Measurements from ENCODE around the gene SDR39U1. TPM values are rescaled to one million over a fixed set of nuclear protein-coding genes. Genes with fewer than 3 reads are reported as not detected.
A peak's percentile ranks its signal among the peaks of the same experiment; 100 is the strongest.

Gene SDR39U1
- total RNA-seq, 6 experiments from 2014 or later: 24.9 to 32.8 (median 28.3) TPM

GRCh38 chr14:24437020-24437735 lies 5.4 kb downstream of the SDR39U1 start:
- Histone ChIP-seq H3K9me3 (no peaks in the 10 kb centered on the region), H3K36me3 (peaks cover 0 to 71% (median 24%) of the 10 kb centered on the region in 4 donors), H3K4me3 (no peak overlapping the region), H3K27ac (peak overlapping the region in 2 of 3 donors; percentile 16 to 42), H3K4me1 (peaks cover 0 to 11% (median 4%) of the 10 kb centered on the region in 4 donors), H3K27me3 (no peaks in the 10 kb centered on the region)
- DNase-seq (no peak), ATAC-seq (peak in 1 of 4 donors; percentile 14)
- 38% methylated on average over 6 of the region's 12 CpGs for WGBS (ENCODE audit: insufficient coverage, low coverage, low lambda C conversion rate, missing lambda C conversion rate)
- intact Hi-C loops (cut with DNase I): loop anchor here in 1 of 2 donors (5.0 kb wide), 1 partner anchor 105 kb away; no protein-coding TSS in a partner anchor
- TF ChIP-seq, protein P1, sequence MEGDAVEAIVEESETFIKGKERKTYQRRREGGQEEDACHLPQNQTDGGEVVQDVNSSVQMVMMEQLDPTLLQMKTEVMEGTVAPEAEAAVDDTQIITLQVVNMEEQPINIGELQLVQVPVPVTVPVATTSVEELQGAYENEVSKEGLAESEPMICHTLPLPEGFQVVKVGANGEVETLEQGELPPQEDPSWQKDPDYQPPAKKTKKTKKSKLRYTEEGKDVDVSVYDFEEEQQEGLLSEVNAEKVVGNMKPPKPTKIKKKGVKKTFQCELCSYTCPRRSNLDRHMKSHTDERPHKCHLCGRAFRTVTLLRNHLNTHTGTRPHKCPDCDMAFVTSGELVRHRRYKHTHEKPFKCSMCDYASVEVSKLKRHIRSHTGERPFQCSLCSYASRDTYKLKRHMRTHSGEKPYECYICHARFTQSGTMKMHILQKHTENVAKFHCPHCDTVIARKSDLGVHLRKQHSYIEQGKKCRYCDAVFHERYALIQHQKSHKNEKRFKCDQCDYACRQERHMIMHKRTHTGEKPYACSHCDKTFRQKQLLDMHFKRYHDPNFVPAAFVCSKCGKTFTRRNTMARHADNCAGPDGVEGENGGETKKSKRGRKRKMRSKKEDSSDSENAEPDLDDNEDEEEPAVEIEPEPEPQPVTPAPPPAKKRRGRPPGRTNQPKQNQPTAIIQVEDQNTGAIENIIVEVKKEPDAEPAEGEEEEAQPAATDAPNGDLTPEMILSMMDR (IDR thresholded peaks at IDR 0.05): no peak
- TF ChIP-seq POLR2A (IDR thresholded peaks at IDR 0.05): no peak

DNA sequence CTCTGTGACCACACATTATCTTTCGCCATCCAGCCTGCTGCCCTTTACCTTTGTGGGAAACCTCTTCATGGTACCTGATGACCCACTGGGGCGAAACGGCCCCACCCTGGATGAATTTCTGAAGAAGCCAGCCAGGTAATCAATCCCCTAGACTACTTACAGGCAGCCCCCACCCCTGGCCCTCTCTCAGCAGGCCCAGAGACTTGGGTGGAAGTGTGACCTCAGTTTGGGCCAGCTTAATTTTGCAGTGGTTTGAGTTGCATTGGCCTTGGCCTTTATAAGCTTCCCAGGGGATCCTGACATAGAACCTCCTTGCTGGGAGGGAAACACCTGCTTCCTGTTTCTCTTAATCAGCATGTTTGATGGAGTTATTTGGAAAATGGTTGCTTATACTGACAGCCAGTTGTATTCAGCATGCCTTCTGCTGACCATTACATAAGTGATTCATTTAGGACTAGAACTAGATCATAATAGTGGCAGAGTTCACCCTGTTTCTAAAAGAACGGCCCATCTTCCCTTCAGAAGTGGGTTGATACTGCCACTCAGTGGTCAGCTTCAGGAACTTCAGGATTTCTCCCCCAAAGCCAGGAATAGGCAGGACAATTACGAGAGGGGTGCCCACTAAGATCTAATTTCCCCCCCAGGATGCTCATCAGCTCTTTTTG lies 6.1 kb downstream of the SDR39U1 start:
- Histone ChIP-seq H3K4me3 (no peak overlapping the region), H3K9me3 (no peaks in the 10 kb centered on the region), H3K36me3 (peaks cover 0 to 73% (median 24%) of the 10 kb centered on the region in 4 donors), H3K27ac (peak overlapping the region; percentile 4 to 42 (median 16)), H3K4me1 (peaks cover 0 to 13% (median 6%) of the 10 kb centered on the region in 4 donors), H3K27me3 (no peaks in the 10 kb centered on the region)
- DNase-seq (no peak), ATAC-seq (peak; percentile 70 to 80 (median 75))
- intact Hi-C loops (cut with DNase I): loop anchor here in 1 of 2 donors (5.0 kb wide), 1 partner anchor 104 kb away; no protein-coding TSS in a partner anchor
- no peak for TF ChIP-seq POLR2A (IDR thresholded peaks at IDR 0.05)
- TF ChIP-seq, protein P1 (IDR thresholded peaks at IDR 0.05): peak; percentile 70 to 90 (median 78)
- 4% methylated on average over 2 of the region's 5 CpGs for WGBS (ENCODE audit: insufficient coverage, low coverage, low lambda C conversion rate, missing lambda C conversion rate)

- TF ChIP-seq, protein P1 (IDR thresholded peaks at IDR 0.05): no peak
- TF ChIP-seq POLR2A (IDR thresholded peaks at IDR 0.05): no peak
- no peak overlapping the region for H3K4me3 ChIP-seq
- intact Hi-C loops (cut with DNase I): loop anchor here in 1 of 2 donors (5.0 kb wide), 1 partner anchor 104 kb away; no protein-coding TSS in a partner anchor
- peaks cover 0 to 18% (median 5%) of the 10 kb centered on the region in 4 donors for H3K4me1 ChIP-seq
- ATAC-seq (no peak), DNase-seq (no peak)
- 25% methylated on average over 4 of the region's 6 CpGs for WGBS (ENCODE audit: insufficient coverage, low coverage, low lambda C conversion rate, missing lambda C conversion rate)
- peak overlapping the region in 1 of 3 donors; percentile 4 for H3K27ac ChIP-seq
- no peaks in the 10 kb centered on the region for H3K9me3 ChIP-seq
- peaks cover 0 to 73% (median 24%) of the 10 kb centered on the region in 4 donors for H3K36me3 ChIP-seq
- no peaks in the 10 kb centered on the region for H3K27me3 ChIP-seq
These were observed 6.6 kb downstream of the SDR39U1 start for GRCh38 chr14:24435998-24436354.

DNA sequence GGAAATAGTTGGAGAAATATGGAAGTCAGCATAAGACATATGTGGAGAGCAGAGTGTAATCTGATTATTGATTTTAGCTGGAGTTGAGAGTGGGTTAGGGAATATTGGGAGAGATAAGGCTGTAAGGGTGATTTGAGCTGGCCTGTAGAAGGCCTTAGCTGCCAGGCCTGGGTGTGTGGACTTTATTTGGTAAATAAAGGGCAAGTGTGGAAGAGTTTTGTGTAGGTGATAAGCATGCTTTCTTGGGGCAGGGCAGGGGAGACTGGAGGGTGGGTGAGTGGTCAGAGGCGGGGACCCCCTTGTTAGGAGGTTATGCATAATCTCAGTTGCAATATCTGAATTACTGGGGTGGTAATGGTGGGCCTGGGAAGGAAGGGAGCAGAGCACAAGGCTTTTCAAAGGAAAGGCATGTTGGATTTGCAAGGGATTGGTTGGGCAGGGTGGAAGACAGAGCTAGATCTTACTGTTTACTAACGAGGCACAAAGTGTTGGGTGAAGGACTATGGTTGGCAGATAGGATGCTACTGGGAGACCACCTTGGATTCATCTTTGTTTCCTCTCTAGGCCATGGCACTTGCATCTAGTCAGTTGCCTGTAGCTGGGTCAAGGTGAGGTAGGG lies 7.3 kb downstream of the SDR39U1 start:
- 73% methylated on average over 2 of the region's 2 CpGs for WGBS (ENCODE audit: insufficient coverage, low coverage, low lambda C conversion rate, missing lambda C conversion rate)
- ATAC-seq (no peak), DNase-seq (no peak)
- no peak overlapping the region for H3K4me3 ChIP-seq
- intact Hi-C loops (cut with DNase I): loop anchor here in 1 of 2 donors (5.0 kb wide), 1 partner anchor 103 kb away; no protein-coding TSS in a partner anchor
- peaks cover 0 to 22% (median 7%) of the 10 kb centered on the region in 4 donors for H3K4me1 ChIP-seq
- TF ChIP-seq, protein P1 (IDR thresholded peaks at IDR 0.05): no peak
- TF ChIP-seq POLR2A (IDR thresholded peaks at IDR 0.05): no peak
- H3K27me3 ChIP-seq: no peaks in the 10 kb centered on the region
- H3K9me3 ChIP-seq: no peaks in the 10 kb centered on the region
- no peak overlapping the region for H3K27ac ChIP-seq
- peaks cover 0 to 67% (median 24%) of the 10 kb centered on the region in 4 donors for H3K36me3 ChIP-seq

Data from right lobe of liver (tissue), 6 donors.